T-helper 1 cell treated with Interleukin-12 subunit alpha and Interleukin-12 subunit beta and Interleukin-4 antibody, amounts not matched to agents 30 μg/mL and 1 μg/mL, for 36 hours (primary cell): ENCODE data around the gene FBXO11.
"Not testable (repeated sequence)": the region's sequence is repeated elsewhere in the genome, so short reads cannot be mapped to it uniquely, and the experiment has no call there.

Experiments used
- H3K27ac Mint-ChIP-seq: one replicate; pipeline ENCODE4 v1.8.0; 2021; ENCODE audit warnings: mild to moderate bottlenecking, mixed read lengths
- H3K27me3 Mint-ChIP-seq: one replicate; pipeline ENCODE4 v1.8.0; 2021; ENCODE audit warnings: low read depth, mixed read lengths
- H3K36me3 Mint-ChIP-seq: one replicate; pipeline ENCODE4 v1.8.0; 2021; ENCODE audit warnings: low read depth, mixed read lengths
- H3K4me1 Mint-ChIP-seq: one replicate; pipeline ENCODE4 v1.8.0; 2021; ENCODE audit warnings: low read depth, mixed read lengths
- H3K4me3 Mint-ChIP-seq: one replicate; pipeline ENCODE4 v1.8.0; 2021; ENCODE audit warnings: mild to moderate bottlenecking, moderate library complexity, mixed read lengths
- H3K9me3 Mint-ChIP-seq: one replicate; pipeline ENCODE4 v1.8.0; 2021; ENCODE audit warnings: mixed read lengths

FBXO11 gene

GRCh38 chr2:47906157-47907038 is at the start of gene FBXO11:
FBXO11 (minus strand) TSS chr2:47906498; CDS start chr2:47905720, 778 bp downstream.
- H3K27me3 Mint-ChIP-seq: no peaks in the 10 kb centered on the region
- H3K4me3 Mint-ChIP-seq: peak within 1 kb of the TSS; percentile 96
- peak within 1 kb of the TSS; percentile 84 for H3K27ac Mint-ChIP-seq
- no peaks in the 10 kb centered on the region for H3K9me3 Mint-ChIP-seq
- peaks cover 3% of the 10 kb centered on the region for H3K36me3 Mint-ChIP-seq
- H3K4me1 Mint-ChIP-seq: peaks cover 22% of the 10 kb centered on the region

DNA sequence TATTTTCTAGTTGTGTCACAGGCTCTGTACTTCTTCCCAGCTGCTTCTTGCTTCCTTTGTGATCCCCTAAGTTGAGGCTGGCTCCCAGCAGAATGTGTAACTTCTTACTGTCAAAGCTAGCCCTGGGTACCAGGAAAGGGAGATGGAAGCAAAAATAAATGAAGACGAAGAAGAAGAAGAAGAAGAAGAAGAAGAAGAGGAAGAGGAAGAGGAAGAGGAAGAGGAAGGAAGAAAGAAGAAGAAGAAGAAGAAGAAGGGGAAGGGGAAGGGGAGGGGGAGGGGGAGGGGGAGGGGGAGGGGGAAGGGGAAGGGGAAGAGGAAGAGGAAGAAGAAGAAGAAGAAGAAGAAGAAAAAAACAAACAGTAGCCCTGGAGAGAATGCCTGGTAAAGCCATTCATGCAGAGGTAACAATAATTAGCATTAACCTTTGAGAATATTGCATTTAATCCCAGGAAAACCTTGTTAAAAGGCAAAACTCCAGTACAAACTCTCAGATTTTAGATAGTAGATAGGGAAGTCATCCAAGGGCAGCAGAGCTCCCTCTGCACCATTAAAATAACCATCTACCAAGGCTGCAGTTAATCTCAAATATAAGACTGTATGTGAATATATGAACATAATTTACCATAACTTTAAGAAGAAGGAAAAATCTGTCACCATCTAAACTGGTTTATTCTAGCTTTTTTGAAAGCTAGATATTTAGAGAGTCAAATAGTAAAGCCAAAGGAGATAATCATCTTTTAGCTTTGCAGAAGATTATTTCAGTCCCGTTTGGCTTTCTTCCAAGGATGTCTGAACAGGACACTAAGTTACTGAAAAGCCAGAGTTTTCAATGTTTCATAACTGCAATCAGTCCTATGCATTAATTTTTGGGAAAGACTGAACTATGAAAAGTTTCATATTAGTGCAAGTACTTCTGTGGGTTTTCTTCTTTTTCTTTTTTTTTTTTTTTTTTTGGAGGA is 44.3 kb upstream of the FBXO11 start:
- Mint-ChIP-seq H3K27ac (no peak overlapping the region), H3K4me1 (no peaks in the 10 kb centered on the region), H3K27me3 (no peaks in the 10 kb centered on the region)

GRCh38 chr2:47946593-47946992 is 40.3 kb upstream of the FBXO11 start:
- Mint-ChIP-seq H3K4me3 (no peak overlapping the region), H3K36me3 (no peaks in the 10 kb centered on the region), H3K4me1 (no peaks in the 10 kb centered on the region), H3K9me3 (no peaks in the 10 kb centered on the region), H3K27ac (no peak overlapping the region), H3K27me3 (peaks cover 4% of the 10 kb centered on the region)

More for the DNA sequence above, 44.3 kb upstream of the FBXO11 start:
- H3K36me3 Mint-ChIP-seq: no peaks in the 10 kb centered on the region
- no peaks in the 10 kb centered on the region for H3K9me3 Mint-ChIP-seq
- no peak overlapping the region for H3K4me3 Mint-ChIP-seq

- Mint-ChIP-seq H3K4me1 (no peaks in the 10 kb centered on the region), H3K27ac (no peak overlapping the region), H3K27me3 (peaks cover 8% of the 10 kb centered on the region), H3K36me3 (no peaks in the 10 kb centered on the region), H3K9me3 (no peaks in the 10 kb centered on the region), H3K4me3 (no peak overlapping the region)
Measured at GRCh38 chr2:47945046-47945781, 38.9 kb upstream of the FBXO11 start.

- Mint-ChIP-seq H3K27ac (no peak overlapping the region), H3K4me3 (no peak overlapping the region)
Measured at GRCh38 chr2:47941936-47942335, 35.6 kb upstream of the FBXO11 start.

GRCh38 chr2:47937677-47938076 is 31.4 kb upstream of the FBXO11 start:
- no peak overlapping the region for H3K4me3 Mint-ChIP-seq
- peaks cover 13% of the 10 kb centered on the region for H3K27me3 Mint-ChIP-seq
- H3K36me3 Mint-ChIP-seq: no peaks in the 10 kb centered on the region
- no peaks in the 10 kb centered on the region for H3K4me1 Mint-ChIP-seq
- H3K9me3 Mint-ChIP-seq: no peaks in the 10 kb centered on the region
- H3K27ac Mint-ChIP-seq: no peak overlapping the region

More at GRCh38 chr2:47941936-47942335, 35.6 kb upstream of the FBXO11 start:
- H3K36me3 Mint-ChIP-seq: no peaks in the 10 kb centered on the region
- H3K27me3 Mint-ChIP-seq: peaks cover 15% of the 10 kb centered on the region
- H3K4me1 Mint-ChIP-seq: no peaks in the 10 kb centered on the region
- no peaks in the 10 kb centered on the region for H3K9me3 Mint-ChIP-seq

GRCh38 chr2:47935071-47935470 is 28.8 kb upstream of the FBXO11 start:
- no peaks in the 10 kb centered on the region for H3K9me3 Mint-ChIP-seq
- no peak overlapping the region for H3K27ac Mint-ChIP-seq
- H3K4me3 Mint-ChIP-seq: no peak overlapping the region
- H3K27me3 Mint-ChIP-seq: peaks cover 7% of the 10 kb centered on the region
- H3K36me3 Mint-ChIP-seq: no peaks in the 10 kb centered on the region
- H3K4me1 Mint-ChIP-seq: no peaks in the 10 kb centered on the region

GRCh38 chr2:47918043-47918442 is 11.7 kb upstream of the FBXO11 start:
- no peak overlapping the region for H3K4me3 Mint-ChIP-seq
- H3K36me3 Mint-ChIP-seq: no peaks in the 10 kb centered on the region
- peaks cover 3% of the 10 kb centered on the region for H3K27me3 Mint-ChIP-seq
- H3K27ac Mint-ChIP-seq: no peak overlapping the region
- no peaks in the 10 kb centered on the region for H3K4me1 Mint-ChIP-seq
- no peaks in the 10 kb centered on the region for H3K9me3 Mint-ChIP-seq

GRCh38 chr2:47917276-47917961 is 11.1 kb upstream of the FBXO11 start:
- Mint-ChIP-seq H3K4me3 (no peak overlapping the region), H3K27ac (no peak overlapping the region), H3K27me3 (peaks cover 3% of the 10 kb centered on the region), H3K36me3 (no peaks in the 10 kb centered on the region), H3K9me3 (no peaks in the 10 kb centered on the region), H3K4me1 (no peaks in the 10 kb centered on the region)

- no peaks in the 10 kb centered on the region for H3K36me3 Mint-ChIP-seq
- peaks cover under 1% of the 10 kb centered on the region for H3K27me3 Mint-ChIP-seq
- no peak overlapping the region for H3K4me3 Mint-ChIP-seq
- H3K4me1 Mint-ChIP-seq: no peaks in the 10 kb centered on the region
- H3K9me3 Mint-ChIP-seq: no peaks in the 10 kb centered on the region
- H3K27ac Mint-ChIP-seq: no peak overlapping the region
Measured at GRCh38 chr2:47916412-47916811, 10.1 kb upstream of the FBXO11 start.

- H3K27me3 Mint-ChIP-seq, H3K4me1 Mint-ChIP-seq, H3K9me3 Mint-ChIP-seq, H3K27ac Mint-ChIP-seq, H3K4me3 Mint-ChIP-seq, H3K36me3 Mint-ChIP-seq: not testable (repeated sequence)
Measured at GRCh38 chr2:47910662-47911061, 4.4 kb upstream of the FBXO11 start.

DNA sequence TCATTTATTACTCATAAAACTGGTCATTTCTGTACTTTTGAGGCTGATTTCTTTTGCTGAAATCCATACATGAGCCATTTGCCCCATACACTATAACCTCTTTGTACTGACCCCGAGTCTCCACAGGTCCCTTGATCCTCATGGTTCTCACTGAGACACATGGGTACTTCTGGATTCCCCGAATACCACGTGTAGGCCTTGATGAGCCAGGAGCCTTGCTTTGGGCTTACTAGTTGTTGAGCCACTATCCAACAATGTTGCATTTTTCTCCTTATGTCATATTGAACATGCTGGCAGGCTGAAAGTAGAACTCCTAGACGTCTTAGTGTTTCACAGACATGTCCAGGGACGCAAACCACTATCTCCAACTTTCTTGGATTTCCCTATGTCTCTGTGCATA is 2.4 kb upstream of the FBXO11 start:
- no peak overlapping the region for H3K4me3 Mint-ChIP-seq
- H3K27ac Mint-ChIP-seq: no peak overlapping the region
- H3K27me3 Mint-ChIP-seq: no peaks in the 10 kb centered on the region
- peaks cover 3% of the 10 kb centered on the region for H3K36me3 Mint-ChIP-seq
- H3K9me3 Mint-ChIP-seq: no peaks in the 10 kb centered on the region
- peaks cover 13% of the 10 kb centered on the region for H3K4me1 Mint-ChIP-seq

GRCh38 chr2:47907039-47907781 is 912 bp upstream of the FBXO11 start:
- peaks cover 3% of the 10 kb centered on the region for H3K36me3 Mint-ChIP-seq
- H3K27ac Mint-ChIP-seq: peak overlapping the region; percentile 84
- H3K4me1 Mint-ChIP-seq: peaks cover 18% of the 10 kb centered on the region
- peak overlapping the region; percentile 96 for H3K4me3 Mint-ChIP-seq
- H3K9me3 Mint-ChIP-seq: no peaks in the 10 kb centered on the region
- H3K27me3 Mint-ChIP-seq: no peaks in the 10 kb centered on the region
